Uterus (tissue), 2 donors: Measurements from ENCODE around the gene MFNG.

Experiments used
- CTCF ChIP-seq, 4 experiments: fragments of 200-600 bp in 2 of 4; fragments of 450-650 bp in 2 of 4; sonication (generic) in 2 of 4; IDR thresholded peaks; one replicate each; pipeline ENCODE4 v1.5.1; 2016 to 2019; ENCODE audit warnings: antibody characterized with exemption in 4 of 4, mild to moderate bottlenecking in 2 of 4, moderate library complexity in 1 of 4
- POLR2A ChIP-seq, 2 donors: fragments of 450-650 bp; IDR thresholded peaks; one replicate each; pipeline ENCODE4 v1.6.1; 2016; ENCODE audit warnings: antibody characterized with exemption in 2 of 2, mild to moderate bottlenecking in 1 of 2, moderate library complexity in 1 of 2

- TF ChIP-seq CTCF (IDR thresholded peaks at IDR 0.05) (no peak), POLR2A (IDR thresholded peaks at IDR 0.05) (no peak)
Observed at GRCh38 chr22:37520776-37521191, 34.6 kb upstream of the MFNG start.
